Right ventricle myocardium superior (tissue), 1 donor: ENCODE measurements around the gene SLC38A7. TPM values are rescaled to one million over a fixed set of nuclear protein-coding genes. Genes with fewer than 3 reads are reported as not detected.
"Not testable (repeated sequence)": the region's sequence is repeated elsewhere in the genome, so short reads cannot be mapped to it uniquely, and the experiment has no call there.

Experiments
- ATAC-seq: fragments of 200-7000 bp; cut with Tn5 transposase; one replicate; pipeline ENCODE4 v1.9.1; 2020; ENCODE audit warnings: mild to moderate bottlenecking; ENCODE audit not compliant: poor library complexity
- DNase-seq: peaks from one replicate; pipeline ENCODE4 v3.0.0-alpha.2; 2020
- intact Hi-C: fragments of 100-400 bp; cut with DNase I; formaldehyde crosslinking; loops from one replicate; pipeline ENCODE4 v1.11.2; 2022
- total RNA-seq: library from RNA; stranded (reverse); fragmentation: NEBNext Ultra II Directional; extraction: Animal tissue kit (Norgen Biotek cat#: 25700); gene quantifications from one replicate; pipeline ENCODE4 v1.2.1, GENCODE V29; 2021
- donor health status: DM: no; HTN: yes; CAD: no; lungs with severe emphysema.

Gene SLC38A7
- total RNA-seq, 1 donor from 2014 or later = 35.3 TPM

- ATAC-seq (no peak), DNase-seq (no peak)
- intact Hi-C loops = no loop called here
These were observed 497 bp upstream of the SLC38A7 start for GRCh38 chr16:58685084-58685449.

GRCh38 chr16:58684001-58684353 is 593 bp downstream of the SLC38A7 start:
- intact Hi-C loops = no loop called here
- ATAC-seq (peak; percentile 78), DNase-seq (no peak)

GRCh38 chr16:58679763-58680162 is 4.8 kb downstream of the SLC38A7 start:
- intact Hi-C loops = loop anchor here (5.0 kb wide), 1 partner anchor 78 kb away; no protein-coding TSS in a partner anchor
- no peak for ATAC-seq
- DNase-seq = no peak

- DNase-seq (peak; percentile 58), ATAC-seq (peak; percentile 55)
- intact Hi-C loops = loop anchor here (5.0 kb wide), 1 partner anchor 79 kb away; no protein-coding TSS in a partner anchor
These were observed 5.9 kb downstream of the SLC38A7 start for GRCh38 chr16:58678716-58679115.

- intact Hi-C loops = loop anchor here (5.0 kb wide), 1 partner anchor 79 kb away; no protein-coding TSS in a partner anchor
- ATAC-seq = no peak
These were observed 6.3 kb downstream of the SLC38A7 start for GRCh38 chr16:58678269-58678668.

GRCh38 chr16:58670946-58671583 is 13.5 kb downstream of the SLC38A7 start:
- intact Hi-C loops = no loop called here
- no peak for DNase-seq
- no peak for ATAC-seq

More at GRCh38 chr16:58678269-58678668, 6.3 kb downstream of the SLC38A7 start:
- no peak for DNase-seq

GRCh38 chr16:58670177-58670576 is 14.4 kb downstream of the SLC38A7 start:
- intact Hi-C loops = no loop called here
- DNase-seq (no peak), ATAC-seq (no peak)

GRCh38 chr16:58665200-58665599 is 19.4 kb downstream of the SLC38A7 start:
- intact Hi-C loops = no loop called here
- DNase-seq (no peak), ATAC-seq (no peak)

- intact Hi-C loops = no loop called here
- peak; percentile 86 for ATAC-seq
These were observed 23.3 kb downstream of the SLC38A7 start for GRCh38 chr16:58661199-58661830.

GRCh38 chr16:58659911-58660310 is 24.7 kb downstream of the SLC38A7 start:
- ATAC-seq, intact Hi-C loops, DNase-seq: not testable (repeated sequence)

More at GRCh38 chr16:58661199-58661830, 23.3 kb downstream of the SLC38A7 start:
- DNase-seq = no peak

- intact Hi-C loops = no loop called here
- ATAC-seq = no peak
- no peak for DNase-seq
These were observed 25.8 kb downstream of the SLC38A7 start for GRCh38 chr16:58658796-58659211.

- DNase-seq (no peak), ATAC-seq (no peak)
- intact Hi-C loops = no loop called here
These were observed 27.7 kb downstream of the SLC38A7 start for GRCh38 chr16:58656899-58657298.

GRCh38 chr16:58655215-58655596 is 29.4 kb downstream of the SLC38A7 start:
- no peak for DNase-seq
- intact Hi-C loops = no loop called here
- ATAC-seq = no peak

- DNase-seq (no peak), ATAC-seq (no peak)
- intact Hi-C loops = no loop called here
These were observed 29.9 kb downstream of the SLC38A7 start for GRCh38 chr16:58654560-58655214.

- intact Hi-C loops = no loop called here
- DNase-seq (no peak), ATAC-seq (peak; percentile 87)
These were observed 31.8 kb downstream of the SLC38A7 start for GRCh38 chr16:58652741-58653140.

GRCh38 chr16:58651965-58652348 is 32.6 kb downstream of the SLC38A7 start:
- intact Hi-C loops = no loop called here
- DNase-seq (no peak), ATAC-seq (no peak)

GRCh38 chr16:58649707-58650106 is 34.9 kb downstream of the SLC38A7 start:
- intact Hi-C loops = no loop called here
- no peak for ATAC-seq
- DNase-seq = no peak

- intact Hi-C loops = no loop called here
- ATAC-seq (no peak), DNase-seq (no peak)
These were observed 37.5 kb downstream of the SLC38A7 start for GRCh38 chr16:58647107-58647506.

- DNase-seq (no peak), ATAC-seq (no peak)
- intact Hi-C loops = no loop called here
These were observed 39.6 kb downstream of the SLC38A7 start for GRCh38 chr16:58644765-58645487.
